ENCODE data around the gene OLFML1. TPM values are rescaled to one million over a fixed set of nuclear protein-coding genes. Genes with fewer than 3 reads are reported as not detected.

The OLFML1 gene
- total and polyA plus RNA-seq, 2 of the 8 experiments (the other 6 are each of a cell fraction or from before 2014, with no cell fraction given): 0.24 TPM; not detected in 1

GRCh38 chr11:7449211-7449840, 36.0 kb upstream of the OLFML1 start:
- Histone ChIP-seq H4K5ac (ENCODE audit: insufficient read length, low read depth, low read length) (no peak overlapping the region), H2BK15ac (ENCODE audit: low read length) (no peak overlapping the region), H3K36me3 (ENCODE audit: control insufficient read depth in 2 of 4, insufficient read depth in 4 of 4, low read length in 3 of 4) (no peaks in the 10 kb centered on the region), H2AFZ (ENCODE audit: low read length) (no peak overlapping the region), H3K9ac (replicated peaks in 1 of 4; ENCODE audit: extremely low read depth in 1 of 4, low read depth in 3 of 4, low read length in 3 of 4) (no peak overlapping the region), H3K56ac (replicated peaks; ENCODE audit: insufficient read length, low read depth, low read length) (no peak overlapping the region), H2BK5ac (ENCODE audit: low read depth, low read length) (no peak overlapping the region), H3K79me1 (ENCODE audit: low read depth, low read length) (no peaks in the 10 kb centered on the region), H3K27me3 (replicated peaks in 1 of 4; ENCODE audit: control insufficient read depth in 3 of 4, extremely low read depth in 1 of 4, insufficient read depth in 3 of 4, low read length in 3 of 4) (no peaks in the 10 kb centered on the region), H3K4ac (replicated peaks; ENCODE audit: insufficient read length, low read depth, low read length) (no peak overlapping the region), H2BK12ac (ENCODE audit: low read depth, low read length) (no peak overlapping the region), H3K79me2 (ENCODE audit: control insufficient read depth in 1 of 2, insufficient read depth in 2 of 2, low read length in 2 of 2) (no peaks in the 10 kb centered on the region), H3K18ac (ENCODE audit: extremely low read depth, low read length) (no peak overlapping the region; the same call in 1 of the 2 replicates), H3K4me2 (ENCODE audit: insufficient read depth in 1 of 2, low read depth in 2 of 2, low read length in 2 of 2) (no peak overlapping the region), H3K9me3 (ENCODE audit: insufficient read depth in 2 of 2, low read depth in 1 of 2, low read length in 1 of 2) (no peaks in the 10 kb centered on the region), H2BK20ac (ENCODE audit: low read length) (no peak overlapping the region), H3K14ac (ENCODE audit: insufficient read length) (no peak overlapping the region), H3K27ac (ENCODE audit: low read depth, low read length) (no peak overlapping the region), H3K23me2 (ENCODE audit: low read depth, low read length) (no peaks in the 10 kb centered on the region; the same call in 1 of the 2 replicates), H3K23ac (ENCODE audit: insufficient read length) (no peak overlapping the region), H2BK120ac (replicated peaks; ENCODE audit: low read depth, low read length) (no peak overlapping the region), H3K4me3 (ENCODE audit: extremely low read depth in 1 of 4, insufficient read depth in 2 of 4, low read depth in 3 of 4, low read length in 4 of 4) (no peak overlapping the region), H4K91ac (replicated peaks; ENCODE audit: insufficient read length, low read length) (no peak overlapping the region), H4K20me1 (replicated peaks in 1 of 2; ENCODE audit: control insufficient read depth in 1 of 2, insufficient read depth in 2 of 2, low read length in 2 of 2) (no peaks in the 10 kb centered on the region), H3K4me1 (replicated peaks in 1 of 4; ENCODE audit: control insufficient read depth in 3 of 4, insufficient read depth in 4 of 4, low read length in 3 of 4) (no peaks in the 10 kb centered on the region; a peak in 1 of 7 replicates), H2AK5ac (ENCODE audit: low read depth, low read length) (no peak overlapping the region), H4K8ac (ENCODE audit: extremely low read depth, insufficient read depth, low read length) (no peak overlapping the region; the same call in 1 of the 2 replicates)
- no peak for DNase-seq (ENCODE audit: low read depth in 1 of 2, low spot score in 2 of 2)
- TF ChIP-seq GABPA (IDR thresholded peaks at IDR 0.05; ENCODE audit: borderline replicate concordance, insufficient read depth, low read length) (no peak), POLR2A (IDR thresholded peaks at IDR 0.05; ENCODE audit: control extremely low read depth in 1 of 2, low read depth in 2 of 2, low read length in 2 of 2) (no peak), MAX (IDR thresholded peaks at IDR 0.05) (no peak), E2F6 (IDR thresholded peaks at IDR 0.05) (no peak), SIX5 (IDR thresholded peaks at IDR 0.05; ENCODE audit: low read depth, low read length) (no peak), CREB1 (IDR thresholded peaks at IDR 0.05) (no peak), KDM1A (IDR thresholded peaks at IDR 0.05; ENCODE audit: borderline replicate concordance, low read length) (no peak), ASH2L (IDR thresholded peaks at IDR 0.05; ENCODE audit: low read length) (no peak)
- ChIA-PET CTCF (ENCODE audit: partially characterized antibody) (interaction anchor here (1.6 to 2.7 kb wide), 3 partner anchors 100 to 218 kb away, joined by 6 to 11 read pairs (median 7); no protein-coding TSS in a partner anchor), POLR2A (ENCODE audit: partially characterized antibody) (no interaction called here)
- no peak for FAIRE-seq
- 79% methylated on average over 2 of the region's 3 CpGs; no CpG with 5 or more reads in 1 of the 2 experiments for WGBS, 2 experiments (ENCODE audit: extremely low coverage in 1 of 2, insufficient coverage in 1 of 2, insufficient read length in 1 of 2, insufficient replicate concordance in 2 of 2, low coverage in 1 of 2, low lambda C conversion rate in 2 of 2, missing lambda C conversion rate in 1 of 2)
